ENCODE data around the gene LHFPL3.

GRCh38 chr7:104414216-104414615, 85.8 kb downstream of the LHFPL3 start:
- no peak for TF ChIP-seq USF2 (IDR thresholded peaks at IDR 0.05)
- no peak for TF ChIP-seq CTCF (IDR thresholded peaks at IDR 0.05)
- TF ChIP-seq CHD2 (IDR thresholded peaks at IDR 0.05; ENCODE audit: low read length, partially characterized antibody), result no peak
- TF ChIP-seq SREBF2 (IDR thresholded peaks at IDR 0.05), result no peak
- no peak for TF ChIP-seq NPAS2 (CRISPR knock-in tag; IDR thresholded peaks at IDR 0.05; ENCODE audit: borderline replicate concordance)
- no peak for TF ChIP-seq POLR2A (IDR thresholded peaks at IDR 0.05; ENCODE audit: low read length)
- TF ChIP-seq MAX (IDR thresholded peaks at IDR 0.05), result no peak
- no peak for TF ChIP-seq NR3C1 (IDR thresholded peaks at IDR 0.05)
- no peak for TF ChIP-seq JUN (IDR thresholded peaks at IDR 0.05)
- TF ChIP-seq MYC (IDR thresholded peaks at IDR 0.05; ENCODE audit: borderline replicate concordance, low read length), result no peak
- TF ChIP-seq CEBPB (IDR thresholded peaks at IDR 0.05), result no peak
- no peak for TF ChIP-seq RAD21 (conservative IDR thresholded peaks at IDR 0.05 in 1 of 2, IDR thresholded peaks at IDR 0.05 in 1 of 2)
- no peak for TF ChIP-seq RFX5 (IDR thresholded peaks at IDR 0.05)
- no peak for TF ChIP-seq EP300 (IDR thresholded peaks at IDR 0.05)
